ENCODE measurements around the gene FARP1. TPM values are rescaled to one million over a fixed set of nuclear protein-coding genes. Genes with fewer than 3 reads are reported as not detected.
A peak's percentile ranks its signal among the peaks of the same experiment; 100 is the strongest.

Gene FARP1
- total RNA-seq, 1 donor from 2014 or later: 128 TPM

DNA sequence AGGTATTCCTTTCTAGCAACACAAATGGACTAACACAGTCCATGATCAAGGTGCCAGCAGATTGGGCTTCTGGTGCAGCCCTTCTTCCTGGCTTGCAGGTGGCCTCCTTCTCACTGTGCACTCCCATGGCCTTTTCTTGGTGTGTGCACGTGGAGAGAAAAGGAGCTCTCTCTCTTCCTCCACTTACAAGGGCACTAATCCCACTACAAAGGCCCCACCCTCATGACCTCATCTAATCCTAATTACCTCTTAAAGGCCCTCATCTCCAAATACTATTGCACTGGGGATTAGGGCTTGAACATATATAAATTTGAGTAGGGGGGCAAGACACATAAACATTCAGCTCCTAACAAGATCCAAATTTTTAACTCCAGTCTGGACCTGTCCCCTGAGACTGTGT, 19.7 kb upstream of the FARP1 start:
- Histone ChIP-seq H3K4me2 (ENCODE audit: low read length) (no peak overlapping the region), H3K79me2 (ENCODE audit: insufficient read depth, low read length) (no peaks in the 10 kb centered on the region), H3K27me3 (ENCODE audit: insufficient read depth, low read length) (no peaks in the 10 kb centered on the region), H3K4me3 (ENCODE audit: insufficient read depth, low read depth, low read length) (no peak overlapping the region), H2AFZ (ENCODE audit: low read depth, low read length) (no peak overlapping the region), H3K9ac (ENCODE audit: low read length) (no peak overlapping the region), H3K27ac (ENCODE audit: low read depth, low read length) (no peak overlapping the region), H4K20me1 (ENCODE audit: insufficient read depth, low read length) (no peaks in the 10 kb centered on the region), H3K9me3 (ENCODE audit: insufficient read depth, low read depth, low read length) (no peaks in the 10 kb centered on the region), H3K4me1 (ENCODE audit: insufficient read depth, low read length) (no peaks in the 10 kb centered on the region), H3K36me3 (ENCODE audit: insufficient read depth, low read length) (no peaks in the 10 kb centered on the region)
- Mint-ChIP-seq H3K36me3 (ENCODE audit: low read depth, unreplicated experiment) (no peaks in the 10 kb centered on the region), H3K9me3 (ENCODE audit: unreplicated experiment) (peaks cover 18% of the 10 kb centered on the region), H3K4me1 (ENCODE audit: low read depth, unreplicated experiment) (no peaks in the 10 kb centered on the region), H3K4me3 (ENCODE audit: unreplicated experiment) (no peak overlapping the region), H3K27ac (ENCODE audit: unreplicated experiment) (no peak overlapping the region), H3K27me3 (ENCODE audit: low read depth, unreplicated experiment) (peaks cover 1% of the 10 kb centered on the region)
- FAIRE-seq: no peak
- TF ChIP-seq, protein P1, sequence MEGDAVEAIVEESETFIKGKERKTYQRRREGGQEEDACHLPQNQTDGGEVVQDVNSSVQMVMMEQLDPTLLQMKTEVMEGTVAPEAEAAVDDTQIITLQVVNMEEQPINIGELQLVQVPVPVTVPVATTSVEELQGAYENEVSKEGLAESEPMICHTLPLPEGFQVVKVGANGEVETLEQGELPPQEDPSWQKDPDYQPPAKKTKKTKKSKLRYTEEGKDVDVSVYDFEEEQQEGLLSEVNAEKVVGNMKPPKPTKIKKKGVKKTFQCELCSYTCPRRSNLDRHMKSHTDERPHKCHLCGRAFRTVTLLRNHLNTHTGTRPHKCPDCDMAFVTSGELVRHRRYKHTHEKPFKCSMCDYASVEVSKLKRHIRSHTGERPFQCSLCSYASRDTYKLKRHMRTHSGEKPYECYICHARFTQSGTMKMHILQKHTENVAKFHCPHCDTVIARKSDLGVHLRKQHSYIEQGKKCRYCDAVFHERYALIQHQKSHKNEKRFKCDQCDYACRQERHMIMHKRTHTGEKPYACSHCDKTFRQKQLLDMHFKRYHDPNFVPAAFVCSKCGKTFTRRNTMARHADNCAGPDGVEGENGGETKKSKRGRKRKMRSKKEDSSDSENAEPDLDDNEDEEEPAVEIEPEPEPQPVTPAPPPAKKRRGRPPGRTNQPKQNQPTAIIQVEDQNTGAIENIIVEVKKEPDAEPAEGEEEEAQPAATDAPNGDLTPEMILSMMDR (IDR thresholded peaks at IDR 0.05; ENCODE audit: insufficient read depth, low read depth, low read length): no peak
- TF ChIP-seq EZH2 (IDR thresholded peaks at IDR 0.05; ENCODE audit: insufficient read depth, low read length): no peak
- DNase-seq (ENCODE audit: low read depth): no peak

DNA sequence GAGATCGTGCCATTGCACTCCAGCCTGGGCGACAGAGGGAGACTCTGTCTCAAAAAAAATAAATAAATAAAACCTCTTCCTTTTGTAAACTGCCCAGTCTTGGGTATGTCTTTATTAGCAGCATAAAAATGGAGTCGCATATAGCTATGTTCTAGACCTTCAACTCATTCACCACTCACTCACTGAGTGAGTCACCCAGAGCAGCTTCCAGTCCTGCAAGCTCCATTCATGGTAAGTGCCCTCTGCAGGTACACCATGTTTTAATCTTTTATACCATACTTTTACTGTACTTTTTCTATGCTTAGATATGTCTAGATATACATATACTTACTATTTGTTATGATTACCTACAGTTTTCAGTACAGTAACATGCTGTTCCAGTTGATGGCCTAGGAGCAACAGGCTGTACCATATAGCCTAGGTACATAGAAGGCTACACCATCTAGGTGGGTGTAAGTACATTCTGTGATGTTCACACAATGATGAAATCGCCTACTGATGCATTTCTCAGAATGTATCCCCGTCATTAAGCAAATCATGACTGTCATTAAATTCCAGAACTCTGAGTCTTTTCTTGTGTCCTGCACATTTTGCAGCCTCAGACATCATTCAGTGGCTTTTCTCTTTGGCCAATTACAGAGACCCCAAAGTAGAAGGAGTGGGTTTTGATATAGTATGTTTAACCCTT, 13.7 kb upstream of the FARP1 start:
- Histone ChIP-seq H3K27me3 (ENCODE audit: insufficient read depth, low read length) (no peaks in the 10 kb centered on the region), H2AFZ (ENCODE audit: low read depth, low read length) (no peak overlapping the region), H4K20me1 (ENCODE audit: insufficient read depth, low read length) (no peaks in the 10 kb centered on the region), H3K4me2 (ENCODE audit: low read length) (no peak overlapping the region), H3K36me3 (ENCODE audit: insufficient read depth, low read length) (no peaks in the 10 kb centered on the region), H3K27ac (ENCODE audit: low read depth, low read length) (no peak overlapping the region), H3K9me3 (ENCODE audit: insufficient read depth, low read depth, low read length) (no peaks in the 10 kb centered on the region), H3K79me2 (ENCODE audit: insufficient read depth, low read length) (no peaks in the 10 kb centered on the region), H3K9ac (ENCODE audit: low read length) (no peak overlapping the region), H3K4me1 (ENCODE audit: insufficient read depth, low read length) (no peaks in the 10 kb centered on the region), H3K4me3 (ENCODE audit: insufficient read depth, low read depth, low read length) (no peak overlapping the region)
- Mint-ChIP-seq H3K27ac (ENCODE audit: unreplicated experiment) (no peak overlapping the region), H3K4me1 (ENCODE audit: low read depth, unreplicated experiment) (no peaks in the 10 kb centered on the region), H3K27me3 (ENCODE audit: low read depth, unreplicated experiment) (peaks cover 6% of the 10 kb centered on the region), H3K4me3 (ENCODE audit: unreplicated experiment) (no peak overlapping the region), H3K36me3 (ENCODE audit: low read depth, unreplicated experiment) (no peaks in the 10 kb centered on the region), H3K9me3 (ENCODE audit: unreplicated experiment) (peaks cover 9% of the 10 kb centered on the region)
- no peak for FAIRE-seq
- DNase-seq (ENCODE audit: low read depth): peak; percentile 46
- no peak for TF ChIP-seq EZH2 (IDR thresholded peaks at IDR 0.05; ENCODE audit: insufficient read depth, low read length)
- TF ChIP-seq, protein P1 (IDR thresholded peaks at IDR 0.05; ENCODE audit: insufficient read depth, low read depth, low read length): no peak

- Histone ChIP-seq H3K4me3 (ENCODE audit: insufficient read depth, low read depth, low read length) (no peak overlapping the region), H3K4me1 (ENCODE audit: insufficient read depth, low read length) (no peaks in the 10 kb centered on the region), H3K36me3 (ENCODE audit: insufficient read depth, low read length) (no peaks in the 10 kb centered on the region), H3K4me2 (ENCODE audit: low read length) (no peak overlapping the region), H3K27me3 (ENCODE audit: insufficient read depth, low read length) (no peaks in the 10 kb centered on the region), H4K20me1 (ENCODE audit: insufficient read depth, low read length) (no peaks in the 10 kb centered on the region), H3K27ac (ENCODE audit: low read depth, low read length) (no peak overlapping the region), H3K79me2 (ENCODE audit: insufficient read depth, low read length) (no peaks in the 10 kb centered on the region), H3K9ac (ENCODE audit: low read length) (no peak overlapping the region), H3K9me3 (ENCODE audit: insufficient read depth, low read depth, low read length) (no peaks in the 10 kb centered on the region), H2AFZ (ENCODE audit: low read depth, low read length) (no peak overlapping the region)
- FAIRE-seq (no peak), DNase-seq (ENCODE audit: low read depth) (no peak)
- Mint-ChIP-seq H3K4me3 (ENCODE audit: unreplicated experiment) (no peak overlapping the region), H3K4me1 (ENCODE audit: low read depth, unreplicated experiment) (no peaks in the 10 kb centered on the region), H3K36me3 (ENCODE audit: low read depth, unreplicated experiment) (no peaks in the 10 kb centered on the region), H3K27ac (ENCODE audit: unreplicated experiment) (no peak overlapping the region), H3K27me3 (ENCODE audit: low read depth, unreplicated experiment) (peaks cover 12% of the 10 kb centered on the region), H3K9me3 (ENCODE audit: unreplicated experiment) (no peaks in the 10 kb centered on the region)
- TF ChIP-seq EZH2 (IDR thresholded peaks at IDR 0.05; ENCODE audit: insufficient read depth, low read length): no peak
- TF ChIP-seq, protein P1 (IDR thresholded peaks at IDR 0.05; ENCODE audit: insufficient read depth, low read depth, low read length): no peak
Observed at GRCh38 chr13:98133946-98134345, 8.9 kb upstream of the FARP1 start.

Data from astrocyte (in vitro differentiated cells and primary cell).